PC-9 (cell line): ENCODE data around the gene PDE11A. TPM values are rescaled to one million over a fixed set of nuclear protein-coding genes. Genes with fewer than 3 reads are reported as not detected.

Experiments
- BruUV-seq: library from RNA; stranded (reverse); fragments of 400-500 nt; replicated peaks from 2 replicates; lab custom pipeline; 2021; lab: Mats Ljungman, UMichigan
- CTCF ChIA-PET: fragments of 300-600 bp; sonication (Branson Sonifier 250); formaldehyde crosslinking; loops from one replicate; lab custom pipeline; 2022; ENCODE audit warnings: antibody characterized with exemption; lab: Charles Lee
- POLR2A ChIA-PET: fragments of 300-600 bp; sonication (Branson Sonifier 250); formaldehyde crosslinking; loops from one replicate; lab custom pipeline; 2022; ENCODE audit warnings: antibody characterized with exemption; ENCODE audit not compliant: unreplicated experiment; lab: Charles Lee
- DNase-seq, 2 experiments: peaks; one replicate each; pipeline versions ENCODE4 v3.0.0 to v3.0.0-alpha.2; 2015 to 2022; ENCODE audit warnings: mixed read lengths in 1 of 2
- H2AFZ ChIP-seq: fragments of 200-600 bp; sonication (generic); 2 replicates; pipeline ENCODE4 v1.8.1; 2017; ENCODE audit warnings: antibody characterized with exemption
- H3F3A ChIP-seq: fragments of 200-600 bp; sonication (generic); 2 replicates; pipeline ENCODE4 v1.8.1; 2017; ENCODE audit warnings: antibody characterized with exemption, mild to moderate bottlenecking, low read depth; ENCODE audit not compliant: insufficient read depth
- H3K27ac ChIP-seq: fragments of 200-600 bp; sonication (generic); 2 replicates; pipeline ENCODE4 v1.6.1; 2016; ENCODE audit warnings: mixed run types
- H3K27me3 ChIP-seq: fragments of 200-600 bp; sonication (generic); 2 replicates; pipeline ENCODE4 v1.6.1; 2016; ENCODE audit warnings: low read depth, mixed run types; ENCODE audit not compliant: insufficient read depth
- H3K36me3 ChIP-seq: fragments of 200-600 bp; sonication (generic); 2 replicates; pipeline ENCODE4 v1.6.1; 2016; ENCODE audit warnings: low read depth, mixed run types
- H3K4me1 ChIP-seq: fragments of 200-600 bp; sonication (generic); replicated peaks from 2 replicates; pipeline ENCODE4 v1.6.1; 2016; ENCODE audit warnings: mixed run types; ENCODE audit not compliant: insufficient read depth
- H3K4me2 ChIP-seq: fragments of 200-600 bp; sonication (generic); 2 replicates; pipeline ENCODE4 v1.6.1; 2017; ENCODE audit warnings: mixed run types
- H3K4me3 ChIP-seq: fragments of 200-600 bp; sonication (generic); 2 replicates; pipeline ENCODE4 v1.6.1; 2016; ENCODE audit warnings: mixed run types
- H3K79me2 ChIP-seq: fragments of 200-600 bp; sonication (generic); 2 replicates; pipeline ENCODE4 v1.6.1; 2017; ENCODE audit warnings: low read depth, mixed run types
- H3K9me2 ChIP-seq: fragments of 200-600 bp; sonication (generic); 2 replicates; pipeline ENCODE4 v1.8.1; 2017; ENCODE audit warnings: mild to moderate bottlenecking; ENCODE audit not compliant: insufficient read depth
- H3K9me3 ChIP-seq: fragments of 200-600 bp; sonication (generic); 2 replicates; pipeline ENCODE4 v1.8.1; 2016; ENCODE audit warnings: low read depth; ENCODE audit not compliant: insufficient read depth
- H4K20me1 ChIP-seq: fragments of 200-600 bp; sonication (generic); 2 replicates; pipeline ENCODE4 v1.8.1; 2017; ENCODE audit not compliant: insufficient read depth
- CTCF ChIP-seq: fragments of 200-600 bp; sonication (generic); conservative IDR thresholded peaks from 2 replicates; pipeline ENCODE4 v1.6.1; 2017; ENCODE audit warnings: mixed run types, antibody characterized with exemption, mild to moderate bottlenecking, moderate library complexity
- EZH2 ChIP-seq: fragments of 200-600 bp; sonication (generic); IDR thresholded peaks from 2 replicates; pipeline ENCODE4 v1.8.0; 2017; ENCODE audit warnings: antibody characterized with exemption, low read depth
- intact Hi-C: fragments of 100-400 bp; cut with micrococcal nuclease; formaldehyde crosslinking; loops from one replicate; pipeline ENCODE4 v1.10.0; 2022; ENCODE audit not compliant: unreplicated experiment
- total RNA-seq: library from RNA; stranded (reverse); gene quantifications from 2 replicates; pipeline ENCODE4 v1.2.3, GENCODE V29; 2021

The PDE11A gene
- total RNA-seq, 1 experiment from 2014 or later: 1.4 TPM

GRCh38 chr2:178009813-178010212, 62.8 kb downstream of the PDE11A start:
- POLR2A ChIA-PET: no interaction called here
- Histone ChIP-seq H3K79me2 (no peaks in the 10 kb centered on the region), H3K27me3 (no peaks in the 10 kb centered on the region), H3K27ac (no peak overlapping the region), H2AFZ (no peak overlapping the region), H3K9me3 (no peaks in the 10 kb centered on the region), H3F3A (no peaks in the 10 kb centered on the region), H3K36me3 (no peaks in the 10 kb centered on the region), H3K4me3 (no peak overlapping the region), H3K9me2 (no peaks in the 10 kb centered on the region), H3K4me2 (no peak overlapping the region), H3K4me1 (no peaks in the 10 kb centered on the region), H4K20me1 (no peaks in the 10 kb centered on the region)
- no peak for DNase-seq
- TF ChIP-seq CTCF (no peak), EZH2 (no peak)
- intact Hi-C loops: no loop called here
- CTCF ChIA-PET: no interaction called here
- no TSS peak for BruUV-seq

DNA sequence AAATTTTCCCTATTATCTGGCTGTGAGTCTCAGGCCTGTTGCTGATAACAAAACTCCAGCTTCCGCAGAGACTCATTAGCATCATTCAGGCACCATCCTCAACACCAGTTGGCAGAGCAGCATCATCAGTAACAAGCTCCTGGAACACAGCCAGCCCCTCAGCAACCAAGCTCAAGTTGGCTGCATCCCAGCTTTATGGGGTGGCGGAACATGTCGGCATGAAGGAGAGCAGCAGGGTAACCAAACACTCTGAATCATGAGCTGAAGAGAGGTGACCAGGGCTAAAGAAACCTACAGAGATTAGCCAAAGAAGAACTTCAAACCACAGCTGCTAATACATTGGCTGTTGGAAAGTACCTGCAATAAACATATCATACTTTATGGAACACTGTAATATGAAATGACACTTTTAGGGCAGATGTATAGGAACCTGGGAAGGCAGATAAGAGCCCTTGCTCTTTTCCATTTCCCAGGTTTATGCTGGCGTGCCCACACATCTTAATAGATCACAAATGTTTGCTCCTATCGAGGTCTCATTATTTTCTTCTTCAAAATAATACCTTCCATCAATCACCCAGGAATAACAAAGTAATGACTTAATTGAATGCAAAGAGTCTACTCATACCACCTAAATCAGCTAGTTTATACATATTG, 63.8 kb downstream of the PDE11A start:
- Histone ChIP-seq H3K36me3 (no peaks in the 10 kb centered on the region), H3K4me1 (no peaks in the 10 kb centered on the region), H3K79me2 (no peaks in the 10 kb centered on the region), H2AFZ (no peak overlapping the region), H3K9me2 (no peaks in the 10 kb centered on the region), H3F3A (no peaks in the 10 kb centered on the region), H3K4me2 (no peak overlapping the region), H3K9me3 (no peaks in the 10 kb centered on the region), H4K20me1 (no peaks in the 10 kb centered on the region), H3K27me3 (no peaks in the 10 kb centered on the region), H3K4me3 (no peak overlapping the region), H3K27ac (no peak overlapping the region)
- POLR2A ChIA-PET: no interaction called here
- intact Hi-C loops: no loop called here
- BruUV-seq: no TSS peak
- DNase-seq: peak in 1 of 2 experiments; percentile 31
- TF ChIP-seq EZH2: no peak
- TF ChIP-seq CTCF: no peak
- CTCF ChIA-PET: no interaction called here

DNA sequence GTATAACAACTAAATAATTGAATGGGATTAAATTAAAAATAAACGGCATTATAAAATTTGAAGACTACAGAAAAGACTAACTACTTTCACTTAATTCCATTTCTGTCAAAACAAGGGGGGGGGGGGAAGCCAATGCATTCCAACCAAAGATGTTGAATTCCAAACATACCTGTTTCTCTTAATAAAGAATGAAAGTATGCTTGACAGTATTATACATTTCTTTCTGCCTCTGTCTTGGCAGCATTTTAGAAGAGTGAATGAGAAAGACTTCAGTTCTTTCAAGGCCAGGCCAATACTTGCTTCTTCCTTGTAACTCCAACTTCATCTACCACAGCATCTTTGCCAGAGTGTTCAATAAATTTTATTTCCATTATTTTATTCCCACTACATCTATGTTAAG, 65.9 kb downstream of the PDE11A start:
- H3K4me3 ChIP-seq: no peak overlapping the region
- H3K36me3 ChIP-seq: no peaks in the 10 kb centered on the region
- BruUV-seq: no TSS peak
- no peak overlapping the region for H3K4me2 ChIP-seq
- CTCF ChIA-PET: no interaction called here
- POLR2A ChIA-PET: no interaction called here
- no peak overlapping the region for H2AFZ ChIP-seq
- TF ChIP-seq EZH2: no peak
- no peak for TF ChIP-seq CTCF
- intact Hi-C loops: no loop called here
- H3K9me2 ChIP-seq: no peaks in the 10 kb centered on the region
- H3K27me3 ChIP-seq: no peaks in the 10 kb centered on the region
- no peaks in the 10 kb centered on the region for H4K20me1 ChIP-seq
- H3K27ac ChIP-seq: no peak overlapping the region
- H3K79me2 ChIP-seq: no peaks in the 10 kb centered on the region
- DNase-seq: no peak
- no peaks in the 10 kb centered on the region for H3F3A ChIP-seq
- H3K4me1 ChIP-seq: no peaks in the 10 kb centered on the region
- no peaks in the 10 kb centered on the region for H3K9me3 ChIP-seq
